ENCODE data around the gene TRNAU1AP. TPM values are rescaled to one million over a fixed set of nuclear protein-coding genes. Genes with fewer than 3 reads are reported as not detected.
"Not testable (repeated sequence)": the region's sequence is repeated elsewhere in the genome, so short reads cannot be mapped to it uniquely, and the experiment has no call there.

The TRNAU1AP gene
- total RNA-seq, 1 donor from 2014 or later = 11.0 TPM

DNA sequence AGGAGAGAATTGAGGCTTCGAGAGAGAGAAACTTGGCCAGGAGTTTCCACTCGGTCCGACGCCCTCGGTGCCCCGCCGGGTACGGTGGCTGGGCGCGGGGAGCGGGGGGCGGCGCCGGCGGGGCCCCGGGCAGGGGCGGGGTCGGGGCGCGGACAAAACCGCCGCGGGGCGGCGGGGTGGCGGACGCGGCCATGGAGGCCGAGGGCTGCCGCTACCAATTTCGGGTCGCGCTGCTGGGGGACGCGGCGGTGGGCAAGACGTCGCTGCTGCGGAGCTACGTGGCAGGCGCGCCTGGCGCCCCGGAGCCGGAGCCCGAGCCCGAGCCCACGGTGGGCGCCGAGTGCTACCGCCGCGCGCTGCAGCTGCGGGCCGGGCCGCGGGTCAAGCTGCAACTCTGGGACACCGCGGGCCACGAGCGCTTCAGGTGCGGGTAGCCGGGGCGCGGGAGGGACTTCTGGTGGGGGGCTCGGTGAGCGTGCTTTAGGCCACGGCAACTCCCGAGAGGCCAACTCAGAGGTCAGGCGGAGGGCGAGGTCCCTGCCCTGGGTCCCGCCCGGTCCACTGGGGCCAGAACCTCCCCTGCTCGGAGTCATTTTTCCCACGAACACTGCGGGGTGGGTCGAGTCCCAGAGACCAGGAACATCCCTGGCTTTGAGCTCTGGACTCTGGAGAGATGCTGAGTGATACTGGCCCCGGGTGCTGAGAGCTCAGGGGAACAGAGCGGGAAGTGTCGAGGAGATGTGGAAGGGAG is 39.6 kb downstream of the TRNAU1AP start:
- no peaks in the 10 kb centered on the region for H3K9me3 ChIP-seq
- intact Hi-C loops (cut with DNase I) = no loop called here
- H3K27me3 ChIP-seq = no peaks in the 10 kb centered on the region
- peak overlapping the region; percentile 68 to 76 for H3K4me3 ChIP-seq
- no peaks in the 10 kb centered on the region for H3K36me3 ChIP-seq
- no peak for DNase-seq (ENCODE audit: low spot score in 2 of 2)
- H3K27ac ChIP-seq = no peak overlapping the region
- H3K4me1 ChIP-seq = peaks cover 0 to 6% of the 10 kb centered on the region in 2 donors
- TF ChIP-seq, protein P1, sequence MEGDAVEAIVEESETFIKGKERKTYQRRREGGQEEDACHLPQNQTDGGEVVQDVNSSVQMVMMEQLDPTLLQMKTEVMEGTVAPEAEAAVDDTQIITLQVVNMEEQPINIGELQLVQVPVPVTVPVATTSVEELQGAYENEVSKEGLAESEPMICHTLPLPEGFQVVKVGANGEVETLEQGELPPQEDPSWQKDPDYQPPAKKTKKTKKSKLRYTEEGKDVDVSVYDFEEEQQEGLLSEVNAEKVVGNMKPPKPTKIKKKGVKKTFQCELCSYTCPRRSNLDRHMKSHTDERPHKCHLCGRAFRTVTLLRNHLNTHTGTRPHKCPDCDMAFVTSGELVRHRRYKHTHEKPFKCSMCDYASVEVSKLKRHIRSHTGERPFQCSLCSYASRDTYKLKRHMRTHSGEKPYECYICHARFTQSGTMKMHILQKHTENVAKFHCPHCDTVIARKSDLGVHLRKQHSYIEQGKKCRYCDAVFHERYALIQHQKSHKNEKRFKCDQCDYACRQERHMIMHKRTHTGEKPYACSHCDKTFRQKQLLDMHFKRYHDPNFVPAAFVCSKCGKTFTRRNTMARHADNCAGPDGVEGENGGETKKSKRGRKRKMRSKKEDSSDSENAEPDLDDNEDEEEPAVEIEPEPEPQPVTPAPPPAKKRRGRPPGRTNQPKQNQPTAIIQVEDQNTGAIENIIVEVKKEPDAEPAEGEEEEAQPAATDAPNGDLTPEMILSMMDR (IDR thresholded peaks at IDR 0.05) = no peak

DNA sequence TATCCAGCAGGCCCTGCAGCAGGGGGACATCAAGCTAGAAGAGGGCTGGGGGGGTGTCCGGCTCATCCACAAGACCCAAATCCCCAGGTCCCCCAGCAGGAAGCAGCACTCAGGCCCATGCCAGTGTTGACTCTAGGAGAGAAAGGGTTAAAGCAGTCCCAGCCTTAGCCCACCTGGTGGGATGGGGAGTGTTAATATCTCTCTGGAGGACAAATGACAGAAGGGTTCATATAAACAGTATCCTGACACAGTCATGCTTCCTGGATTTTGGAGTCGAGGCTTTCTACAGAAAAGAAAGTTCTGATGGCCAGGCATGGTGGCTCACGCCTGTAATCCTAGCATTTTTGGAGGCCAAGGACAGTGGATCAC is 41.1 kb downstream of the TRNAU1AP start:
- H3K4me1 ChIP-seq; H3K9me3 ChIP-seq; H3K27ac ChIP-seq; intact Hi-C loops (cut with DNase I); H3K36me3 ChIP-seq; H3K4me3 ChIP-seq; H3K27me3 ChIP-seq; DNase-seq (ENCODE audit: low spot score in 2 of 2): not testable (repeated sequence)

DNA sequence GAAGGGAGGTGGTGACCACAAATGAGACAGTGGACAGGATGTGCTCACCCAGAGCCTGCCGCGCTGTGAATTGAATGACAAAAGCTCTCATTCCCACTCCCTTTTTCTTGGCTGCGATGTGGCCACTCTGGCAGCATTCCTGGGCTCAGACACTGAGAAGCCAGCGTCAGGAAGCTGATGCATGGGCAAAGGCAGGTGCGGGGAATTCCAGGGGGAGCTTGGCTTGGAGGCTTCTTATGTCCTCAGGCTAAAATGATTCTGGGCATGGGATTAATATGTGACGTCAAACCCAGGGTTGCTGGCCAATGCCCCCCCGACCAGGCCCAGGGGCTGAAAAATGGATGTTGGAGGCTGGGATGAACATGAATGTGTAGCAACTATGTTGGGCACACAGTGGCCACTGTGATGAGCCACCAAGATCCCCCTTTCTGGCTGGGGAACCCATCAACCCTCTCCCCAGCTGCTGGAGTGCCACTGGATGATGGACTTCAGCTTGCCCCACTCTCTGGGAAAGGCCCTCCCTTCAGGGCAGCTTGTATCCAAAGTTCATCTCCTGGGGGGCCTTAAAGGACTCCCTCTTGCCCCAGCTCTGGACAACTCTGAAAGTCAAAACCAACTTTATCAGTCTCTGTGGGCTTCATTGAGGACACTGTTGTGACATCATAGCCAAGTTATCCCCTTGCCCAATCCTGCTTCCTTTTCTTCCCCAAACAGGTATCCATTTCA is 42.0 kb downstream of the TRNAU1AP start:
- intact Hi-C loops (cut with DNase I); DNase-seq (ENCODE audit: low spot score in 2 of 2); H3K27me3 ChIP-seq; H3K4me1 ChIP-seq; H3K4me3 ChIP-seq; H3K36me3 ChIP-seq; H3K9me3 ChIP-seq: not testable (repeated sequence)
- H3K27ac ChIP-seq = peak overlapping the region in 1 of 2 donors; percentile 18

DNA sequence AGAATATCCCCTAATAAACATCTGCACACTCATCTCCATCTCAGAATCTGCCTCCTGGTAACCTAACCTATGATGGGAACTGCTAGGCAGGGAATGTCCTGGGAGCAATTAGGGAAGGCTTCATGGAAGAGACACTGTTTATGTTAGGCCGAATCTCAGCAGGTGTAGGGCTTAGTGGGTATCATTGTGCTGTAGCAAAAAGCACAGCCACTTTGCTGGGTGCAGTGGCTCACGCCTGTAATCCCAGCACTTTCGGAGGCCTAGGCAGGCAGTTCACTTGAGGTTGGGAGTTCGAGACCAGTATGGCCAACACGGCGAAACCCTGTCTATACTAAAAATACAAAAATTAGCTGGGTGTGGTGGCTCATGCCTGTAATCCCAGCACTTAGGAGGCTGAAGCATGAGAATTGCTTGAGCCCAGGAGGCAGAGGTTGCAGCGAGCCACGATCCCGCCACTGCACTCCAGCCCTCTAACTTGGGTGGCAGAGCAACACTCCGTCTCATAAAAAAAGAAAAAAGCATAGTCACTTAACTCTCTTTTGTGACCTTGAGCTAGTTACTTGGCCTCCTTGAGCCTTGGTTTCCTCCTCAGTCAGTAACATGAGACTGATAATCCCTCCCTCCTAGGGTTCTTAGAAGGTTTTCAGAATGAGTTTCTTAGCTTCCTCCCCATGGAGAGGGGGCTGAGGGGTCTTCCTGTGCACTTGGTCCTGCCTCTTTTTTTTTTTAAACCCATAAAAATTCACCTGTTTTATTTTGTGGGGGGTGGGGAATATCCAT is 42.7 kb downstream of the TRNAU1AP start:
- intact Hi-C loops (cut with DNase I) = no loop called here
- DNase-seq (ENCODE audit: low spot score in 2 of 2) = no peak
- no peak overlapping the region for H3K4me3 ChIP-seq
- H3K9me3 ChIP-seq = no peaks in the 10 kb centered on the region
- H3K36me3 ChIP-seq = no peaks in the 10 kb centered on the region
- H3K27me3 ChIP-seq = no peaks in the 10 kb centered on the region
- H3K27ac ChIP-seq = peak overlapping the region in 1 of 2 donors; percentile 18
- TF ChIP-seq, protein P1 (IDR thresholded peaks at IDR 0.05) = no peak
- peaks cover 0 to 6% of the 10 kb centered on the region in 2 donors for H3K4me1 ChIP-seq

DNA sequence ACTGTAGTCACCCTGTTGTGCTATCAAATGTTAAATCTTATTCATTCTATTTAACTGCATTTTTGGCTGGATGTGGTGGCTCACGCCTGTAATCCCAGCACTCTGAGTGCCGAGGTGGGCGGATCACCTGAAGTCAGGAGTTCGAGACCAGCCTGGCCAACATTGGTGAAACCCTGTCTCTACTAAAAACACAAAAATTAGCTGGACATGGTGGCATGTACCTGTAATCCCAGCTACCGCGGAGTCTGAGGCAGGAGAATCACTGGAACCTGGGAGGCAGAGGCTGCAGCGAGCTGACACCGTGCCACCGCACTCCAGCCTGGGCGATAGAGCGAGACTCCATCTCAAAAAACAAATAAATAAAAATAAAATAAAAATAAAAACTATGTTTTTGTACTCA is 43.4 kb downstream of the TRNAU1AP start:
- H3K4me3 ChIP-seq; H3K4me1 ChIP-seq; H3K27me3 ChIP-seq; H3K9me3 ChIP-seq; H3K27ac ChIP-seq; H3K36me3 ChIP-seq; intact Hi-C loops (cut with DNase I); DNase-seq (ENCODE audit: low spot score in 2 of 2): not testable (repeated sequence)

DNA sequence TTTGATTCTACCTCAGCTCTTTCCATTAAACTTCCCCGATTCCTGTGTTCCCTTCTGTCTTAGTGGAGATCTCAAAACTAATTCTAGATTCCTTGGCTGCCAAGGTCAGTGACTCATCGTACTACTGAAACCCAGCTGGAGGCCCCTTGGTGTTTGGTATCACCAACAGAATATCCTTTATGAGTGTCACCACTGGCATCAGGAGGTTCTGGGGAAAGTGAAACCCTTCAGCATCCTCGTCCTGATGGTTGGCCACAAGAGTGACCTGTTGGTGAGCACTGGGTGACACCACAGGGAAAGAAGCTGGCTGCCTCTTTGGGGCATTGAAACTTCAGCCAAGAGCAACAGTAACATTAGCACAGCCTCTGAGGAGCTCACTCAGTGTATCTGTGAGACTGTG is 48.8 kb downstream of the TRNAU1AP start:
- Histone ChIP-seq H3K4me1 (peaks cover 6 to 8% of the 10 kb centered on the region in 2 donors), H3K4me3 (no peak overlapping the region), H3K27ac (peak overlapping the region; percentile 53 to 65), H3K27me3 (no peaks in the 10 kb centered on the region), H3K36me3 (peaks cover 29 to 34% of the 10 kb centered on the region in 2 donors), H3K9me3 (no peaks in the 10 kb centered on the region)
- TF ChIP-seq, protein P1 (IDR thresholded peaks at IDR 0.05) = no peak
- intact Hi-C loops (cut with DNase I) = loop anchor here (1.0 to 2.0 kb wide), 3 partner anchors 83 to 241 kb away; no protein-coding TSS in a partner anchor
- no peak for DNase-seq (ENCODE audit: low spot score in 2 of 2)
